AG04449 (cell line): ENCODE data around the gene FBXO10.

ENCODE experiments used
- CTCF ChIA-PET: fragments of 350-600 bp; formaldehyde crosslinking; extraction: SDS; loops from one replicate; lab custom pipeline; 2021; ENCODE audit warnings: antibody characterized with exemption; lab: Yijun Ruan, JAX
- POLR2A ChIA-PET: fragments of 400-600, 350-600 bp; formaldehyde crosslinking; extraction: SDS; loops from one replicate; lab custom pipeline; 2020; ENCODE audit warnings: antibody characterized with exemption, inconsistent platforms; lab: Yijun Ruan, JAX
- DNase-seq: peaks from one replicate; pipeline ENCODE4 v3.0.0-alpha.2; 2010; ENCODE audit warnings: low read depth, low spot score
- H3K4me3 ChIP-seq: 2 replicates; pipeline ENCODE4 v1.5.1; 2011; ENCODE audit warnings: low read depth, mild to moderate bottlenecking, control low read depth, low read length
- TF ChIP-seq, protein P1 (sequence below): IDR thresholded peaks from one replicate; pipeline ENCODE4 v1.5.1; 2011; ENCODE audit warnings: mild to moderate bottlenecking, moderate library complexity, low read length, control low read depth, inconsistent platforms; ENCODE audit not compliant: insufficient read depth; ENCODE audit errors: missing control alignments

Gene FBXO10

DNA sequence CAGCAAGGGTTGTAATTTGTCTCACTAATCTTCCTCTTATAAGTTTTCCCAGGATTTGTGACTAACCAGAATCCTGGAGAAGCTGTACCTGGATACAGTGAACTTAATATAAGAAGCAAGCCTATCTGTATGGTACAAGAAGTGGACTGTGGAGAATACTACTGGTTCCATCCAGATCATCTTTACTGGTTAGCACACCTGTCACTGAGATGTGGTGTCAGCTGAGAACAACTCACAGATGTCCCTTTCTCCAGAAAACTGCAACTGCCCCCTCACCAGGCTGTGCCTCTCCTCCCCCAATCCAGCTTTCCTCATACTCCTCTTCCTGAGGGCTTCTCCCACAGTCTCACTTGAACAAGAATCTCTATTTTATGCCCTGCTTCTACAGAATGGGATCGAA is 4.9 kb downstream of the FBXO10 start:
- POLR2A ChIA-PET: no interaction called here
- H3K4me3 ChIP-seq: no peak overlapping the region
- CTCF ChIA-PET: no interaction called here
- TF ChIP-seq, protein P1, sequence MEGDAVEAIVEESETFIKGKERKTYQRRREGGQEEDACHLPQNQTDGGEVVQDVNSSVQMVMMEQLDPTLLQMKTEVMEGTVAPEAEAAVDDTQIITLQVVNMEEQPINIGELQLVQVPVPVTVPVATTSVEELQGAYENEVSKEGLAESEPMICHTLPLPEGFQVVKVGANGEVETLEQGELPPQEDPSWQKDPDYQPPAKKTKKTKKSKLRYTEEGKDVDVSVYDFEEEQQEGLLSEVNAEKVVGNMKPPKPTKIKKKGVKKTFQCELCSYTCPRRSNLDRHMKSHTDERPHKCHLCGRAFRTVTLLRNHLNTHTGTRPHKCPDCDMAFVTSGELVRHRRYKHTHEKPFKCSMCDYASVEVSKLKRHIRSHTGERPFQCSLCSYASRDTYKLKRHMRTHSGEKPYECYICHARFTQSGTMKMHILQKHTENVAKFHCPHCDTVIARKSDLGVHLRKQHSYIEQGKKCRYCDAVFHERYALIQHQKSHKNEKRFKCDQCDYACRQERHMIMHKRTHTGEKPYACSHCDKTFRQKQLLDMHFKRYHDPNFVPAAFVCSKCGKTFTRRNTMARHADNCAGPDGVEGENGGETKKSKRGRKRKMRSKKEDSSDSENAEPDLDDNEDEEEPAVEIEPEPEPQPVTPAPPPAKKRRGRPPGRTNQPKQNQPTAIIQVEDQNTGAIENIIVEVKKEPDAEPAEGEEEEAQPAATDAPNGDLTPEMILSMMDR: no peak
- DNase-seq: no peak

DNA sequence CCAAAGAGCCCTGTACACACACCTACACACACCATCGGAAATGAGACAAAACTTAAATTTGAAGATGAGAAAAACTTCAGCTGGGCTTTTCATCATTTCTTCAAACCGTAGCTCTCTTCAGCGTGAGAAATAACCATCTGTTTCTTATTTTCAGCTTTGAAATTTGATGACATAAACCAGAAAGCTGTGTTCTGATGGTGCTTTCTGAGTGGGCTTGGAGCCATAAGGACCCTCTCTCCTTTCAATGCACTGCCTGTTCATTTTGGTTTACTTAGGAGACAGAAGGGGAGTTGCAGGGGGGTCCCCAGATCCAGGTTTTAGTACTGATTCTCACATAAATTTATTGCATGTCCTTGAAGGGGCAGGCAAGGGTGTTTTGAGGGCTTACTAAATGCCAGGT is 9.5 kb downstream of the FBXO10 start:
- ChIA-PET CTCF (no interaction called here), POLR2A (no interaction called here)
- H3K4me3 ChIP-seq: no peak overlapping the region
- TF ChIP-seq, protein P1: no peak
- no peak for DNase-seq

DNA sequence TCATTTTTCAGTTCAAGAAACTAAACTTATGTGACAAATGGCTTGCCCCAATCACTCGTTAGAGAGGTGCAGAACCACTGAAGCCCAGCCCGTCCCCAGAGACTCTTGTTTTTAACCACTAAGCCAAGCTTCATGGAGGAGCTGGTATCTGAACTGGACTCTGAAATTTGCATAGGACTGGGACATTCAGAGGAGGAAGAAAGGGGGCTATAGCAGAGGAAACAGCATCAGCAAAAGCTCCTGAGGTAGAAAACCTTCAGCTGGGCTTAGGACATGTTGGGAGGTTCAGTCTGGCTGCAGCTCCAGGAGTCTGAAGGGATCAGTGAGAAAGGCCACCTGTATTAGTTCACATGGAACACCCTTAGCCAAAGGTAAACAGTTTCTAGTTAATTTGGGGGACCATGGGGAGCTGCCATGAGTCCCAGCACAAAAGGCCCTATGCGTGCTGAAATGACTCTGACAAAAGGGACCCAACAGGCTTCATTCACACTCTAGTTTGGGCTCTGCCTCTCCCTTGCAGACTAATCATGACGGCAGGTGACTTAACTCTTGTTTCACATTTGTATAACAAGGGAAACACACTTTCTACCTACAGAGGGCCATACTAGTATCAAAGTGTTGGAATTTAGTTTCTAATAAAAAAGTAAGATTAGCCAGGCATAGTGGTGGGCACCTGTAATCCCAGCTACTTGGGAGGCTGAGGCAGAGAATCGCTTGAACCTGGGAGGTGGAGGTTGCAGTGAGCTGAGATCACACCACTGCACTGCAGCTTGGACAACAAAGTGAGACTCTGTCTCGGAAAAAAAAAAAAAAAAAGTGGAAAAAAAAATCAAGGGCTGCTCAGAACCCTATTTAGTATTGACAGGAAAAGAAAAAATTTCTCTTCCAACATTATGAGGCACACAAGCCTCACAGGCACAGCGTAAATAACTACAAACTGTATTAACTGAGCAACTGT is 10.2 kb downstream of the FBXO10 start:
- TF ChIP-seq, protein P1: no peak
- POLR2A ChIA-PET: no interaction called here

DNA sequence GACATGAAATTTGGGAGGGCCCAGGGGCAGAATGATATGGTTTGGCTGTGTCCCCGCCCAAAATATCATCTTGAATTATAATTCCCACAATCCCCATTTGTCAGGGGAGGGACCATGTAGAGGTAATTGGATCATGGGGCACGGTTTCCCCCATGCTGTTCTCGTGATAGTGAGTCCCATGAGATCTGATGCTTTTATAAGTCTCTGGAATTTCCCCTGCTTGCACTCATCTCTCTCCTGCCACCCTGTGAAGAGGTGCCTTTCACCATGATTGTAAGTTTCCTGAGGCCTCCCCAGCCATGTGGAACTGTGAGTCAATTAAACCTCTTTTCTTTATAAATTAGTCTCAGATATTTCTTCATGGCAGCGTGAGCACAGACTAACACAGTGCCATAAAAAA is 11.3 kb downstream of the FBXO10 start:
- H3K4me3 ChIP-seq: no peak overlapping the region
- no peak for DNase-seq
- CTCF ChIA-PET: no interaction called here
- TF ChIP-seq, protein P1: no peak
- POLR2A ChIA-PET: interaction anchor here (0.6 kb wide), 1 partner anchor 22 kb away, joined by 3 read pairs; no protein-coding TSS in a partner anchor

More for the DNA sequence above, 10.2 kb downstream of the FBXO10 start:
- CTCF ChIA-PET: interaction anchor here (0.6 kb wide), 1 partner anchor 34 kb away, joined by 4 read pairs; no protein-coding TSS in a partner anchor
- DNase-seq: no peak
- H3K4me3 ChIP-seq: no peak overlapping the region

DNA sequence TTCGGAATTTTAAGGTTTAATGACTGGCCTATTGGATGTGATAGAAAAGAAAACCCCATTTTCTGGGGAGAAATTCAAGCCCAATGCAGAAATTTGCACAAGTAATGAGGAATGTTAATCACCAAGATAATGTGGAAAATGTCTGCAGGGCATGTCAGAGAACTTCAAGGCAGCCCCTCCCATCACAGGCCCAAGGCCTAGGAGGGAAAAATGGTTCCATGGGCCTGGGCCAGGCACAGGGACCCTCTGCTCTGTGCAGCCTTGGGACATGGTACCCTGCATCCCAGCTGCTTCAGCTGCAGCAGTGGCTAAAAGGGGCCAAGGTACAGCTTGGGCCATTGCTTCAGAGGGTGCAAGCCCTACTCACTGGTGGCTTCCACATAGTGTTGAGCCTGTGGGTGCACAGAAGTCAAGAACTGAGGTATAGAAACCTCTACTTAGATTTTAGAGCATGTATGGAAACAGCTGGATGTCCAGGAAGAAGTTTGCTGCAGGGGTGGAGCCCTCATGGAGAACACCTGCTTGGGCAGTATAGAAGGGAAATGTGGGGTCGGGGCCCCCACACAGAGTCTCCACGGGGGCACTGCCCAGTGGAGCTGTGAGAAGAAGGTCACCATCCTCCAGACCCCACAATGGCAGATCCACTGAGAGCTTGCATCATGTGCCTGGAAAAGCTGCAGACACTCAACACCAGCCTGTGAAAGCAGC is 12.2 kb downstream of the FBXO10 start:
- DNase-seq: no peak
- TF ChIP-seq, protein P1: no peak
- CTCF ChIA-PET: no interaction called here
- no peak overlapping the region for H3K4me3 ChIP-seq
- POLR2A ChIA-PET: interaction anchor here (0.6 kb wide), 1 partner anchor 21 kb away, joined by 3 read pairs; no protein-coding TSS in a partner anchor

DNA sequence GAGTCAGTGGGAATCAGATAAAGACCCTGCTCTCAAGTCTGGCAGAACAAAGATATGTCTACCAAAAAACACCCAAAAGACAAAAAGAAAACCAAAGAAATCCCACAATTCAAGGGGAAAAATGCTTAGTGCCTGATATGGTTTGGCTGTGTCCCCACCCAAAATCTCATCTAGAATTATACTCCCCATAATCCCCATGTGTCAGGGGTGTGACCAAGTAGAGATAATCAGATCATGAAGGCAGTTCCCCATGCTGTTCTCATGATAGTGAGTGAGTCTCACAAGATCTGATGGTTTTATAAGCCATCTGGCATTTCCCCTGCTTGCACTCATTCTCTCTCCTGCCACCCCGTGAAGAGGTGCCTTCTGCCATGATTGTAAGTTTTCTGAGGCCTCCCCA is 13.4 kb downstream of the FBXO10 start:
- ChIA-PET POLR2A (no interaction called here), CTCF (no interaction called here)
- no peak for DNase-seq
- H3K4me3 ChIP-seq: no peak overlapping the region
- TF ChIP-seq, protein P1: no peak
